Keratinocyte (primary cell): Measurements from ENCODE around the gene BORCS5.

Source experiments
- CTCF ChIP-seq, 3 experiments: IDR thresholded peaks in 1 of 3; conservative IDR thresholded peaks in 1 of 3; optimal IDR thresholded peaks in 1 of 3; 2 replicates in 2 of 3; 3 replicates in 1 of 3; pipeline versions ENCODE3 to v1.5.1; 2011; ENCODE audit warnings: low read length in 3 of 3, mild to moderate bottlenecking in 3 of 3, moderate library complexity in 2 of 3, control low read depth in 1 of 3, inconsistent platforms in 1 of 3; ENCODE audit not compliant: insufficient read depth in 2 of 3; ENCODE audit errors: extremely low read depth in 1 of 3
- EZH2 ChIP-seq: IDR thresholded peaks from one replicate; pipeline ENCODE4 v1.6.1; 2012; ENCODE audit warnings: inconsistent platforms, mild to moderate bottlenecking, low read length, moderate library complexity

GRCh38 chr12:12398026-12398859, 41.4 kb downstream of the BORCS5 start:
- TF ChIP-seq CTCF (optimal IDR thresholded peaks at IDR 0.05 in 1 of 3, IDR thresholded peaks at IDR 0.05 in 1 of 3, conservative IDR thresholded peaks at IDR 0.05 in 1 of 3; ENCODE audit: extremely low read depth in 1 of 3, insufficient read depth in 2 of 3, low read length in 3 of 3): peak in 1 of 3 experiments; percentile 12
- no peak for TF ChIP-seq EZH2
